SKM-1 treated with dmso at 0.1 percent for 144 hours (cell line): ENCODE measurements around the gene CNOT9.

Source experiments
- DNase-seq: peaks from one replicate; lab custom pipeline; 2025; ENCODE audit not compliant: unreplicated experiment; lab: John Stamatoyannopoulos, UW

Gene CNOT9

GRCh38 chr2:218577482-218578220 lies 9.0 kb downstream of the CNOT9 start:
- DNase-seq, result no peak

- DNase-seq, result no peak
Observed at GRCh38 chr2:218578272-218578877, 9.7 kb downstream of the CNOT9 start.

- DNase-seq, result no peak
Observed at GRCh38 chr2:218582076-218582475, 13.4 kb downstream of the CNOT9 start.

- no peak for DNase-seq
Observed at GRCh38 chr2:218583983-218584850, 15.6 kb downstream of the CNOT9 start.

GRCh38 chr2:218585541-218585940 lies 16.9 kb downstream of the CNOT9 start:
- DNase-seq, result no peak

- DNase-seq, result no peak
Observed at GRCh38 chr2:218605432-218605831, 36.8 kb downstream of the CNOT9 start.

GRCh38 chr2:218607436-218608115 lies 38.9 kb downstream of the CNOT9 start, which contains the start of gene PLCD4:
Gene PLCD4, plus strand, starts transcription at chr2:218607899. Its CDS starts 7,841 bp downstream, at chr2:218615740.
- DNase-seq, result no peak

- no peak for DNase-seq
Observed at GRCh38 chr2:218615868-218616315, 47.3 kb downstream of the CNOT9 start.

- no peak for DNase-seq
Observed at GRCh38 chr2:218618102-218618860, 49.6 kb downstream of the CNOT9 start.

- no peak for DNase-seq
Observed at GRCh38 chr2:218621007-218621406, 52.4 kb downstream of the CNOT9 start.

GRCh38 chr2:218622606-218623365 lies 54.1 kb downstream of the CNOT9 start:
- no peak for DNase-seq

GRCh38 chr2:218623366-218623705 lies 54.7 kb downstream of the CNOT9 start:
- no peak for DNase-seq

- DNase-seq, result no peak
Observed at GRCh38 chr2:218626369-218626768, 57.7 kb downstream of the CNOT9 start.

GRCh38 chr2:218627939-218628338 lies 59.3 kb downstream of the CNOT9 start:
- DNase-seq, result no peak

- no peak for DNase-seq
Observed at GRCh38 chr2:218631837-218632236, 63.2 kb downstream of the CNOT9 start.

GRCh38 chr2:218635719-218636118 lies 67.1 kb downstream of the CNOT9 start:
- DNase-seq, result no peak

- no peak for DNase-seq
Observed at GRCh38 chr2:218638372-218638771, 69.7 kb downstream of the CNOT9 start.

GRCh38 chr2:218642121-218642656 lies 73.5 kb downstream of the CNOT9 start:
- no peak for DNase-seq

- DNase-seq, result no peak
Observed at GRCh38 chr2:218642786-218643185, 74.1 kb downstream of the CNOT9 start.
